K562 (cell line): Measurements from ENCODE around the gene MTPN. TPM values are rescaled to one million over a fixed set of nuclear protein-coding genes. Genes with fewer than 3 reads are reported as not detected.

Source experiments
- ATAC-seq: fragments of 200-7000 bp; cut with Tn5 transposase; 3 replicates; pipeline ENCODE4 v1.9.1; 2020; ENCODE audit warnings: moderate library complexity
- BruUV-seq: library from RNA; stranded (reverse); fragments of 400-500 nt; replicated peaks from 2 replicates; lab custom pipeline; 2021; lab: Mats Ljungman, UMichigan
- CTCF ChIA-PET: fragments of 300-600 bp; formaldehyde crosslinking; extraction: SDS; loops from one replicate; lab custom pipeline; 2021; ENCODE audit warnings: low intra/inter-chr PET ratio; lab: Yijun Ruan, JAX
- POLR2A ChIA-PET: fragments of 300-600, 350-650 bp; sonication (Branson Sonifier 250); formaldehyde crosslinking; extraction: SDS; loops from one replicate; lab custom pipeline; 2021; ENCODE audit warnings: antibody characterized with exemption, inconsistent platforms; lab: Yijun Ruan, JAX
- DNase-seq, 4 experiments: peaks; one replicate each; pipeline versions ENCODE4 v3.0.0 to v3.0.0-alpha.2; 2011 to 2018; ENCODE audit warnings: low spot score in 3 of 4, mixed read lengths in 3 of 4; ENCODE audit errors: extremely low read depth in 1 of 4
- FAIRE-seq: peaks from 2 replicates; lab custom pipeline; 2011; peaks lifted over from hg19 to GRCh38; lab: Jason Lieb, UNC
- H2AFZ ChIP-seq: 2 replicates; pipeline ENCODE4 v1.6.0; 2011; ENCODE audit warnings: low read depth, low read length, control low read depth, inconsistent platforms
- H3K27ac ChIP-seq: fragments of 200-600 bp; 3 replicates; pipeline ENCODE4 v1.8.0; 2011; ENCODE audit warnings: low read depth, mild to moderate bottlenecking, control low read depth, inconsistent platforms, low read length, moderate library complexity, mixed read lengths; ENCODE audit errors: extremely low read depth
- H3K27me3 ChIP-seq, 2 experiments: fragments of 300-600 bp in 1 of 2; 2 replicates in 1 of 2; 3 replicates in 1 of 2; pipeline versions ENCODE4 v1.6.0 to v1.8.0; 2011; ENCODE audit warnings: inconsistent platforms in 2 of 2, low read length in 2 of 2, mild to moderate bottlenecking in 1 of 2, mixed read lengths in 1 of 2, moderate library complexity in 1 of 2; ENCODE audit not compliant: control insufficient read depth in 2 of 2, insufficient read depth in 2 of 2
- H3K36me3 ChIP-seq: fragments of 300-600 bp; 3 replicates; pipeline ENCODE4 v1.8.0; 2011; ENCODE audit warnings: mild to moderate bottlenecking, low read length, inconsistent platforms; ENCODE audit not compliant: control insufficient read depth, insufficient read depth
- H3K4me1 ChIP-seq, 2 experiments: fragments of 200-600 bp in 1 of 2; replicated peaks in 1 of 2; 2 replicates in 1 of 2; 3 replicates in 1 of 2; pipeline versions ENCODE4 v1.5.1 to v1.8.0; 2011; ENCODE audit warnings: inconsistent platforms in 2 of 2, low read length in 2 of 2, mild to moderate bottlenecking in 1 of 2, mixed read lengths in 1 of 2, moderate library complexity in 1 of 2; ENCODE audit not compliant: control insufficient read depth in 2 of 2, insufficient read depth in 2 of 2
- H3K4me2 ChIP-seq: 2 replicates; pipeline ENCODE4 v1.6.1; 2011; ENCODE audit warnings: low read length, control low read depth, inconsistent platforms, mixed read lengths; ENCODE audit not compliant: insufficient read depth
- H3K4me3 ChIP-seq: fragments of 200-600 bp; sonication (generic), shearing (Covaris generic); 2 replicates; pipeline ENCODE4 v1.5.1; 2016; ENCODE audit warnings: control low read depth, inconsistent platforms
- H3K79me2 ChIP-seq: fragments of 200-600 bp; 3 replicates; pipeline ENCODE4 v1.8.0; 2011; ENCODE audit warnings: low read length, inconsistent platforms; ENCODE audit not compliant: control insufficient read depth, insufficient read depth
- H3K9ac ChIP-seq, 2 experiments: 2 replicates each; pipeline versions ENCODE4 v1.6.0 to v1.6.1; 2011; ENCODE audit warnings: low read depth in 2 of 2, low read length in 2 of 2, control low read depth in 1 of 2, inconsistent platforms in 1 of 2, mild to moderate bottlenecking in 1 of 2, mixed read lengths in 1 of 2; ENCODE audit not compliant: insufficient read depth in 1 of 2
- H3K9me1 ChIP-seq: one replicate; pipeline ENCODE4 v1.6.0; 2011; ENCODE audit warnings: inconsistent platforms, mild to moderate bottlenecking, low read length, moderate library complexity; ENCODE audit not compliant: control insufficient read depth, insufficient read depth
- H3K9me3 ChIP-seq: replicated peaks from 2 replicates; pipeline ENCODE4 v1.5.1; 2011; ENCODE audit warnings: low read depth, low read length, inconsistent platforms; ENCODE audit not compliant: control insufficient read depth, insufficient read depth
- H4K20me1 ChIP-seq: replicated peaks from 2 replicates; pipeline ENCODE4 v1.6.1; 2011; ENCODE audit warnings: low read length, inconsistent platforms, mixed read lengths; ENCODE audit not compliant: control insufficient read depth, insufficient read depth
- CBX3 ChIP-seq, 2 experiments: IDR thresholded peaks; 1 replicate in 1 of 2; 2 replicates in 1 of 2; pipeline ENCODE4 v1.6.1; 2012; ENCODE audit warnings: inconsistent platforms in 2 of 2, low read length in 2 of 2, borderline replicate concordance in 1 of 2, control low read depth in 1 of 2
- CBX5 ChIP-seq: IDR thresholded peaks from 2 replicates; pipeline ENCODE4 v1.6.1; 2014; ENCODE audit warnings: low read depth, borderline replicate concordance
- FOXO4 ChIP-seq: fragments of 450-650 bp; formaldehyde crosslinking; IDR thresholded peaks from 2 replicates; pipeline ENCODE4 v1.4.0; 2020; ENCODE audit warnings: mild to moderate bottlenecking, moderate library complexity
- HDGF ChIP-seq: fragments of 450-650 bp; IDR thresholded peaks from 2 replicates; pipeline ENCODE4 v1.6.1; 2016
- NRF1 ChIP-seq, 2 experiments: fragments of 450-650 bp; IDR thresholded peaks in 1 of 2; conservative IDR thresholded peaks in 1 of 2; 2 replicates each; pipeline ENCODE4 v1.6.1; 2014; ENCODE audit warnings: mild to moderate bottlenecking in 2 of 2
- TRIM24 ChIP-seq, 2 experiments: fragments of 450-650 bp; IDR thresholded peaks; 2 replicates each; pipeline ENCODE4 v1.6.1; 2016
- USF1 ChIP-seq: sonication (generic); formaldehyde crosslinking; IDR thresholded peaks from 2 replicates; pipeline ENCODE4 v1.9.0; 2022; ENCODE audit warnings: mild to moderate bottlenecking, missing genetic modification reagents
- YY1 ChIP-seq, 3 experiments: IDR thresholded peaks; 2 replicates each; pipeline ENCODE4 v1.6.1; 2011; ENCODE audit warnings: low read length in 2 of 3, mild to moderate bottlenecking in 2 of 3, moderate library complexity in 2 of 3, borderline replicate concordance in 1 of 3, control low read depth in 1 of 3, low read depth in 1 of 3; ENCODE audit not compliant: insufficient read depth in 3 of 3, insufficient replicate concordance in 2 of 3, control insufficient read depth in 1 of 3, insufficient read length in 1 of 3; ENCODE audit errors: extremely low read depth in 1 of 3
- ZFP36 ChIP-seq: fragments of 150-350 bp; IDR thresholded peaks from 2 replicates; pipeline ENCODE4 v1.6.1; 2018; ENCODE audit warnings: low read length, low read depth; ENCODE audit not compliant: partially characterized antibody
- ZNF280A ChIP-seq: fragments of 450-650 bp; IDR thresholded peaks from 2 replicates; pipeline ENCODE4 v1.6.1; 2018; ENCODE audit warnings: mild to moderate bottlenecking, low read depth; ENCODE audit not compliant: partially characterized antibody
- ZNF408 ChIP-seq: fragments of 250-450 bp; sonication (Bioruptor Pico); IDR thresholded peaks from 2 replicates; pipeline ENCODE4 v1.4.0; 2020; ENCODE audit warnings: low read depth, mild to moderate bottlenecking, moderate library complexity
- ZNF766 ChIP-seq: fragments of 200-800 bp; sonication (Bioruptor generic); conservative IDR thresholded peaks from 2 replicates; pipeline ENCODE4 v1.6.1; 2016; ENCODE audit warnings: missing genetic modification characterization, missing compliant biosample characterization
- WGBS: fragments of 100-300 bp; shearing (Covaris generic); methylation state at CpG from one replicate; pipeline ENCODE4 v1.1.6; 2016; ENCODE audit warnings: low coverage, mixed read lengths; ENCODE audit not compliant: insufficient coverage; ENCODE audit errors: missing lambda C conversion rate; 5-methylcytosine and 5-hydroxymethylcytosine counted together
- in situ Hi-C: fragments of 300-500 bp; cut with MboI; formaldehyde crosslinking; loops from 4 replicates; pipeline ENCODE4 v1.15.0; 2018; ENCODE audit warnings: inconsistent platforms, mixed read lengths
- intact Hi-C: fragments of 100-400 bp; cut with micrococcal nuclease; formaldehyde crosslinking; loops from 2 replicates; pipeline ENCODE4 v1.14.2; 2022
- polyA plus RNA-seq, 8 experiments: library from polyadenylated mRNA; depleted of rRNA in 4 of 8; stranded (reverse) in 5 of 8; unstranded in 3 of 8; fragments of >200 nt; fragmentation: Nextera tagmentation in 2 of 8; fragmentation: Illumina TruSeq in 1 of 8; extraction: Ambion mirVana in 2 of 8; extraction: Trizol in 1 of 8; gene quantifications; 2 replicates each; pipeline versions ENCODE4 v1.2.1 to v1.2.3, GENCODE V29; 2011 to 2014; ENCODE audit warnings: inconsistent platforms in 1 of 8, missing spikeins in 1 of 8
- total RNA-seq, 7 experiments: library from RNA; depleted of rRNA in 6 of 7; stranded (reverse); fragments of >200 nt in 6 of 7; fragmentation: Illumina TruSeq in 2 of 7; extraction: Trizol in 2 of 7; gene quantifications; 2 replicates each; pipeline versions ENCODE4 v1.2.1 to v1.2.3, GENCODE V29; 2011 to 2021; ENCODE audit warnings: low replicate concordance in 1 of 7

MTPN gene
- total and polyA plus RNA-seq, 9 of the 15 experiments (the other 6 are each of a cell fraction or from before 2014, with no cell fraction given) = 68.5 to 261 (median 156) TPM

GRCh38 chr7:136009488-136010079 is 32.4 kb upstream of the MTPN start (continued):
- no peak for TF ChIP-seq USF1 (CRISPR knock-in tag)
- no peak for TF ChIP-seq ZNF408 (CRISPR knock-in tag)
- TF ChIP-seq, all 486 proteins: peak for 38

GRCh38 chr7:136006208-136006607 is 29.0 kb upstream of the MTPN start:
- FAIRE-seq = no peak
- Histone ChIP-seq H3K4me3 (no peak overlapping the region), H3K27ac (no peak overlapping the region), H2AFZ (no peak overlapping the region), H3K4me2 (no peak overlapping the region), H3K9ac (no peak overlapping the region), H3K4me1 (no peaks in the 10 kb centered on the region), H3K79me2 (no peaks in the 10 kb centered on the region), H4K20me1 (no peaks in the 10 kb centered on the region), H3K36me3 (no peaks in the 10 kb centered on the region), H3K27me3 (no peaks in the 10 kb centered on the region), H3K9me1 (no peaks in the 10 kb centered on the region), H3K9me3 (no peaks in the 10 kb centered on the region)
- intact Hi-C loops = loop anchor here (5.0 to 10.0 kb wide), 3 partner anchors 64 to 1589 kb away; no protein-coding TSS in a partner anchor
- 67% methylated on average over 3 of the region's 3 CpGs for WGBS
- in situ Hi-C loops = loop anchor here (5.0 to 10.0 kb wide), 2 partner anchors 204 to 731 kb away; no protein-coding TSS in a partner anchor
- ATAC-seq = no peak
- ChIA-PET POLR2A (no interaction called here), CTCF (no interaction called here)
- no peak for DNase-seq
- no TSS peak for BruUV-seq
- peak; percentile 61 for TF ChIP-seq ZNF280A
- TF ChIP-seq FOXO4 = no peak
- 0 out of 2 replicates have a peak, but pooled peaks have one; percentile 34 for TF ChIP-seq ZNF766
- TF ChIP-seq YY1 (IDR thresholded peaks at IDR 0.05; ENCODE audit: borderline replicate concordance in 1 of 3, control insufficient read depth in 1 of 3, extremely low read depth in 1 of 3, insufficient read depth in 3 of 3, insufficient read length in 1 of 3, insufficient replicate concordance in 2 of 3, low read depth in 1 of 3, low read length in 2 of 3) = peak in 1 of 3 experiments; percentile 45
- peak; percentile 78 for TF ChIP-seq ZFP36
- TF ChIP-seq NRF1 (conservative IDR thresholded peaks at IDR 0.05 in 1 of 2, IDR thresholded peaks at IDR 0.05 in 1 of 2) = no peak
- peak; percentile 66; the same call in 1 of the 2 replicates for TF ChIP-seq CBX5
- 0 out of 4 replicates have a peak, but pooled peaks of 1 of the 2 experiments have one; percentile 9 for TF ChIP-seq TRIM24 (IDR thresholded peaks at IDR 0.05)
- TF ChIP-seq HDGF = no peak
- TF ChIP-seq CBX3 (IDR thresholded peaks at IDR 0.05; ENCODE audit: borderline replicate concordance in 1 of 2, low read length in 2 of 2) = peak in 1 of 2 experiments; percentile 80; a peak in 1 of 3 replicates
